HG03565 (cell line): ENCODE results near the gene TRIM29.

Experiments used
- ATAC-seq: cut with Tn5 transposase; IDR thresholded peaks from one replicate; pipeline ENCODE4 v1.9.1; 2021; ENCODE audit warnings: mild to moderate bottlenecking, moderate library complexity; ENCODE audit not compliant: unreplicated experiment

TRIM29 gene

DNA sequence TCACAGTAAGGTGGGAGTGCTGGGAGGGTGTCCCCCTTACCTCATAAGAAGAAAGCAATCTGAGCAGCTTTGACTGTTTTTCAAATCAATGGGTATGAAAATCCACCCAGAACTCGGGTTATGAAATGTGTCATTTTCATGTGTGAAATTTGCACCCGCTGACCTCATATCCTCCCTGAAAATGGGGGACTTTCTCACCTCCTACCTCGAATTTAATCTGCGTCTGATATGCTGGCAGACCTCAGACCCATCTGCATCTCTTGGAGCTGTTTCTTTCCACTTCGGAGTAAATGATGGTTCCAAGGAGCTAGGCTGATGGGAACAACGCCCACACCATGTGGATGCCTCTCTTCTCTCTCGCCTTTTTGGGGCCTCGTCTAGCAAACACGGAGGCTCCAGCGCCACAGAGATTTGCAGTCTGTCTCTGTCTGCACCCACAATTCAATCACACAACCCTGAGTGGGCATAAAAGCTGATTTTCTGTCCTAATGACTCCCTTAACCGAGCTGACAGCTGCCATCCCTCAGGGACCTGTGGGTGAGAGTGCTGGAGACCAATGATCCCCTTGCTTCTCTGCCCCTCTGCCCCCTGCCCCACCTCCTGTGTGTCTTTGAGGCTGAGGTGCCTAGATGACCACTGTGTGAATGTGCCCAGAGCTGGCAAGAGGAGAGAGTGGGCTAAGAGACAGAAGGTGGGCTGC, 71.0 kb downstream of the TRIM29 start:
- no peak for ATAC-seq

DNA sequence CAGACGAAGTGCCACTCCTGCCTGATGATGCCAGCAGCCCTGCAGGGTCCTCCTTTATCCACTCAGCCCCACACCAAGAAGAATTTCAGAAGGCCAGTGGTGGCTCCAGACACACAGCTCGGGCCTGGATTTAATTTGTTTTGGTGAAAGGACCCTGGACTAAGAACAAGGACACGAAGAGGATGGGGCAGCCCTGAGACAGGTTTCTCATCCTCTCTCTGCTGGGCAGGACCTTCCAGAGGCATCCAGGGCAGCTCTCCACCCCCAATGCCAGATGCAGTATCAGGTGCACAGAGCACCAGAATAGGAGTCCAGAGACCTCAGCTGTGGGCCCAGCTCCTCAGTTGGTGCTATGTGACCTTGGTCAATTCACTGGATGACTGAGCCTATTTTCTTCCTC, 72.0 kb downstream of the TRIM29 start:
- no peak for ATAC-seq

DNA sequence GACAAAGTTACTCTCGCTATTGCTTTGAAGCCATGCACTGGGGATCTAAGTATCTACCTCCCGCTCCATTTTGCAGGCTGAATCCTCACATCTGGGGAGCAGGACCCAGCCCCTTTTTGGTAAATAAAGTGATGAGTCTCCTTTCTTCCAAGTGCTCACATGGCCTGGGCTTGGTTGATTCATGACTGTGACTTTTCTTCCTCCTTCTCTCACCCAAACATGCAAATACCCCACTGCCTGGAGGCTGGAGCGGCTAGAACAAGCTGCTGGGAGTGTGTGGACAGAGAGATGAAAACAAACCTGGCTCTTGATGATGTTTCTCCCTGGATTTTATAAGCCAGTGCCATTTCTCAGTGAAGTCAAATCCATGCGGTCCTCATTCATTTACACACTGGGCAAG, 72.7 kb downstream of the TRIM29 start:
- ATAC-seq = no peak

DNA sequence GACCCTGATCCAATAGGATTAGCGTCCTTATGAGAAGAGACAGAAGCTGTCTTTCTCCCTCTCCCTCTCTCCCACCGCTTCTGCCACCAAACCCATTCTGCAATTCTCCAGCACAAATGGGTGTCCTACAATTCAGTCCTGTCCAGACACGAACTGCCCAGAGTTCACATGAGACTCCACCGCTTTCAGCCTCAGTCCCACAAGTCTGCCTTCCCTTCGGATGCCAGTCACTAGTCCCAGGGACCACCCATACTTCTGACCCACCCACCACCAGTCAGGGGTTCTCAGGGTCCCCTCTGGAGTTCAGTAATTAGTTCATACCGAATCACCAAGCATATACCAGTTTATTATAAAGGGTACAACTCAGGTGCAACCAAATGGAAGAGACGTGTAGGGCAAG, 73.6 kb downstream of the TRIM29 start:
- ATAC-seq = no peak

DNA sequence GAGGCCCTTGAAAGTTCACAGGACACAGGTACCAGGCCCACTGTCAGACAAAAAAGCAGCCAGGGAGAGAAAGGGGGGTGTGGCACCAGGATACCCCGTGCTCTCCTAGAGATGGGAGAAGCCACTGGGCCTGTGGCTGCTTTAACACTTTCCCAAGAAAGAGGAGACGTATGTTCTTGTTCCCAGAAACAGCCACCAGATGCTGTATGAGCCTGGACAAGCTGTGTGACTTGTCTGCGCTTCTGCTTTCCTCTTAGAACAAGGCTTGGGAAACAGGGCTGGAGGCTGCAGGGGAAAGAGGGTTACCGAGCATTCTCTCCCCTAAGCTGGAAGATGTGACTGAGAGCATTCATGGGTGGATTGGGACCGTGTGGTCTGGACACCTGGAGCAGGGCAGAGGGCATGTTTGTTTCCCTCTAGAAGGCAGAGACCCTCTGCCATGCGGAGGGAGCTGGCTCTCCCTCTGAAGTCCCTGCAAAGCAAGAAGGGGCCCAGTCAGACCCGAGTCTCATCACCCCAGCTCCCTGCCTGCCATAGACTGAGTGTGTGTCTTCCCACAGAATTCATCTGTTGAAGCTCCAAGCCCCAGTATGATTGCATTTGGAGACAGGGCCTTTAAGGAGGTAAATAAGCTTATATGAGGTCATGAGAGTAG, 74.1 kb downstream of the TRIM29 start:
- ATAC-seq = no peak

DNA sequence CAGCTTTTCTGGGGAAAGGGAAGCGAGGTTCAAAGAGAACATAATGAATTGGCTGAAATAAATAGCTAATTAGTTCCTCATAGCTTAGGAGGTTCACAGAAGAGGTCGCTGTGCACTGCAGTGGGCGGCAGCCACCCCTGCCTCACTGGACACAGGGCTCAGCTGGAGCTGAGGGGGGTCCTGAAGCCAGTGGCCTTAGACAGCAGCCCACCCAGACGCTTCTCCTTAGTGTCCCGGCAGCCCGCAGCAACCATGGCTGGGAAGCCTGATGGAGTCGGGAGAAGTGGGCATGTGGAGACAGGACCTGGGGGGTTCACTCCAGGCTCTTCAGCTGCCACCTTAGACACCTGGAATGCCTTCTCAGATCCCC, 75.4 kb downstream of the TRIM29 start:
- ATAC-seq = no peak

DNA sequence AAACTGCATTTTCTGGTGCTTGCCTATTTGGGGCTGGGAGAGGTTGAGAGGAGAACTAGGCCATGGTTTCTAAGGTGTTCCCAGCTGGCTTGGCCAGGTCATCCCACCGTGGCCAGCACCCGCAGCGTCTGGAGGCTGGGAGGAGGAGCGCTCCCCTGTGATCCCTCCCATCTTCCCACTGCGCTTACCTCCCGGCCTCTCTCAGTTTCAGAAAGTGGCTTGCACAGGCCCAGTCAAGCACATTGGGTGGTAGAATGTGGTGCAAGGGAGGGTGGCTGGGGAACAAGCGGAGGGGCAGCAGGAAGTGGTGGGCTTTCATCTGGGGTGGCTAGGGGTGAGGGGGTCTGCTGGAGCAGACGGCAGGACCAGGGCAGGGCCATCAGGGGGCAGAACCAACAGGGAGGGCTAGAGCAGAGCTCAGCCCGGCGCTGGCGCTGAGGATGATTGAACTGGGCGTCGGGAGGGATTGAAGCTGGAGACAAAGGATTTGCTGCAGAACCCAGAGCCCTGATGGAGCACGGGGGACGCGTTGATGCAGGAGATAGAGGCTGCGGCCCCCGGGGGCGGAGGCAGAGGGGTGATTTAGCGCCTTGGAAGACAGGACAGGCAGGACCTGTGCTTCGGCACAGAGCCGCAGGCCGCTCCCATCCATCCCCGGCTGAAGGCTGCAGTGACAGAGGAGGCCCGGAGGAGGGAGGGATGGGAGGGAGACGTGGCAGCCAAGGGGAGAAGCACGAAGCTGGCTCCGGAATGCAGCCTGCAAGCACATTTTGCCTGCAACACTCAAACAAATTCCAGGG, 76.0 kb downstream of the TRIM29 start:
- ATAC-seq = no peak
